Measurements from ENCODE around the gene TOR1AIP1. TPM values are rescaled to one million over a fixed set of nuclear protein-coding genes. Genes with fewer than 3 reads are reported as not detected.

Gene TOR1AIP1
- total and polyA plus RNA-seq, 2 of the 4 experiments (the other 2 are of a cell fraction) = 20.7 to 64.5 TPM

DNA sequence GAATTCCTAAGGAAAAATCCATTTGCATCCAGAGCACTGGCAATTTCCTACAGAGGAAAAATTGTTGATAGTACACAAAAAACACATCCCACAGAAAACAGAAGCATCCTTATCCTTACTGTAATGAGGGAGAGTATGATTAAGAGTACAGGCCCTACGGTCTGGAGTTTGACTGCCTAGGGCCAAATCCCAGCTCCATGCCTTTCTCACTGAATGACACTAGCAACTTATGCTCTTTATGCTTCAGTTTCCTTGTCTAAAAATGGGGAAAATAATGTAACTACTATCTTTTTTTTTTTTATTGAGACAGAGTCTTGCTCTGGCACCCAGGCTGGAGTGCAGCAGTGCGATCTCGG lies 44.7 kb downstream of the TOR1AIP1 start:
- Histone ChIP-seq H3K4me2 (ENCODE audit: low read depth, low read length) (peak overlapping the region; percentile 6; the same call in 1 of the 2 replicates), H2BK120ac (ENCODE audit: low read depth, low read length) (no peak overlapping the region), H3K4me1 (ENCODE audit: control insufficient read depth, insufficient read depth, low read length) (peaks cover 3% of the 10 kb centered on the region), H4K20me1 (ENCODE audit: insufficient read depth, low read length) (no peaks in the 10 kb centered on the region), H3K36me3 (ENCODE audit: control insufficient read depth, insufficient read depth, low read length) (no peaks in the 10 kb centered on the region), H3K9ac (ENCODE audit: low read depth, low read length) (no peak overlapping the region), H2BK20ac (ENCODE audit: low read depth, low read length) (no peak overlapping the region), H3K9me1 (ENCODE audit: insufficient read depth, low read length) (no peaks in the 10 kb centered on the region; the same call in 1 of the 2 replicates), H4K8ac (ENCODE audit: low read depth in 2 of 2, low read length in 2 of 2) (no peak overlapping the region), H2AK9ac (replicated peaks; ENCODE audit: low read depth, low read length, poor library complexity) (no peak overlapping the region), H3K27ac (ENCODE audit: insufficient read depth, low read length) (no peak overlapping the region), H4K91ac (ENCODE audit: insufficient read depth, low read depth, low read length) (no peak overlapping the region), H3K4me3 (ENCODE audit: insufficient read depth, low read depth, low read length) (no peak overlapping the region), H3K56ac (ENCODE audit: extremely low read depth, insufficient read depth, low read length) (no peak overlapping the region), H3K23ac (ENCODE audit: low read depth, low read length) (no peak overlapping the region), H3K18ac (ENCODE audit: low read depth, low read length) (peak overlapping the region; percentile 5; the same call in 1 of the 2 replicates), H3K4ac (ENCODE audit: low read depth, low read length) (no peak overlapping the region; the same call in 1 of the 2 replicates), H3K27me3 (ENCODE audit: control insufficient read depth, insufficient read depth, low read length) (no peaks in the 10 kb centered on the region), H2AK5ac (ENCODE audit: low read depth, low read length) (no peak overlapping the region), H3K14ac (replicated peaks; ENCODE audit: low read depth, low read length) (no peak overlapping the region), H3K79me1 (ENCODE audit: low read depth in 1 of 2, low read length in 2 of 2) (no peaks in the 10 kb centered on the region), H2BK5ac (ENCODE audit: low read depth, low read length, poor library complexity, severe bottlenecking) (peak overlapping the region; percentile 65), H2BK15ac (ENCODE audit: low read depth, low read length) (no peak overlapping the region), H3K9me3 (ENCODE audit: control insufficient read depth, insufficient read depth, low read length) (no peaks in the 10 kb centered on the region), H4K5ac (ENCODE audit: low read depth, low read length) (no peak overlapping the region), H2AFZ (replicated peaks; ENCODE audit: low read length, poor library complexity) (no peak overlapping the region)
- no peak for DNase-seq
- dilution Hi-C loops (cut with HindIII; ENCODE audit: low sequenced_read_pairs, unreplicated experiment) (no loop called here), intact Hi-C loops (cut with micrococcal nuclease) (no loop called here), in situ Hi-C loops (cut with MboI; ENCODE audit: low sequenced_read_pairs) (no loop called here)
- WGBS, 2 experiments (ENCODE audit: extremely low coverage in 2 of 2, insufficient read length in 1 of 2) = no CpG with 5 or more reads among the region's 3 CpGs
- peak; percentile 33 for ATAC-seq (ENCODE audit: low read depth)
- TF ChIP-seq NFE2L2 (IDR thresholded peaks at IDR 0.05; ENCODE audit: low read depth, low read length) = no peak
- no peak for TF ChIP-seq RAD21 (IDR thresholded peaks at IDR 0.05; ENCODE audit: low read length)
- no peak for TF ChIP-seq POLR2A (IDR thresholded peaks at IDR 0.05; ENCODE audit: low read depth, low read length)
- TF ChIP-seq MXI1 (IDR thresholded peaks at IDR 0.05; ENCODE audit: borderline replicate concordance, low read depth, low read length) = no peak
- TF ChIP-seq, protein P1, sequence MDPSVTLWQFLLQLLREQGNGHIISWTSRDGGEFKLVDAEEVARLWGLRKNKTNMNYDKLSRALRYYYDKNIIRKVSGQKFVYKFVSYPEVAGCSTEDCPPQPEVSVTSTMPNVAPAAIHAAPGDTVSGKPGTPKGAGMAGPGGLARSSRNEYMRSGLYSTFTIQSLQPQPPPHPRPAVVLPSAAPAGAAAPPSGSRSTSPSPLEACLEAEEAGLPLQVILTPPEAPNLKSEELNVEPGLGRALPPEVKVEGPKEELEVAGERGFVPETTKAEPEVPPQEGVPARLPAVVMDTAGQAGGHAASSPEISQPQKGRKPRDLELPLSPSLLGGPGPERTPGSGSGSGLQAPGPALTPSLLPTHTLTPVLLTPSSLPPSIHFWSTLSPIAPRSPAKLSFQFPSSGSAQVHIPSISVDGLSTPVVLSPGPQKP (IDR thresholded peaks at IDR 0.05; ENCODE audit: borderline replicate concordance, low read depth, low read length) = no peak
- TF ChIP-seq MAFK (IDR thresholded peaks at IDR 0.05; ENCODE audit: low read depth, low read length) = no peak
- no peak for TF ChIP-seq CEBPB (IDR thresholded peaks at IDR 0.05; ENCODE audit: low read depth, low read length)
- TF ChIP-seq SMC3 (IDR thresholded peaks at IDR 0.05; ENCODE audit: low read depth, low read length) = no peak
- TF ChIP-seq MAZ (IDR thresholded peaks at IDR 0.05; ENCODE audit: borderline replicate concordance, low read depth, low read length) = no peak
- TF ChIP-seq FOS (IDR thresholded peaks at IDR 0.05; ENCODE audit: low read depth, low read length) = no peak
- no peak for TF ChIP-seq BHLHE40 (IDR thresholded peaks at IDR 0.05; ENCODE audit: low read depth, low read length)
- TF ChIP-seq, protein P2, sequence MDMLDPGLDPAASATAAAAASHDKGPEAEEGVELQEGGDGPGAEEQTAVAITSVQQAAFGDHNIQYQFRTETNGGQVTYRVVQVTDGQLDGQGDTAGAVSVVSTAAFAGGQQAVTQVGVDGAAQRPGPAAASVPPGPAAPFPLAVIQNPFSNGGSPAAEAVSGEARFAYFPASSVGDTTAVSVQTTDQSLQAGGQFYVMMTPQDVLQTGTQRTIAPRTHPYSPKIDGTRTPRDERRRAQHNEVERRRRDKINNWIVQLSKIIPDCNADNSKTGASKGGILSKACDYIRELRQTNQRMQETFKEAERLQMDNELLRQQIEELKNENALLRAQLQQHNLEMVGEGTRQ (IDR thresholded peaks at IDR 0.05; ENCODE audit: low read depth, low read length) = no peak
- no peak for TF ChIP-seq RFX5 (IDR thresholded peaks at IDR 0.05; ENCODE audit: low read depth, low read length)
- TF ChIP-seq, protein P3, sequence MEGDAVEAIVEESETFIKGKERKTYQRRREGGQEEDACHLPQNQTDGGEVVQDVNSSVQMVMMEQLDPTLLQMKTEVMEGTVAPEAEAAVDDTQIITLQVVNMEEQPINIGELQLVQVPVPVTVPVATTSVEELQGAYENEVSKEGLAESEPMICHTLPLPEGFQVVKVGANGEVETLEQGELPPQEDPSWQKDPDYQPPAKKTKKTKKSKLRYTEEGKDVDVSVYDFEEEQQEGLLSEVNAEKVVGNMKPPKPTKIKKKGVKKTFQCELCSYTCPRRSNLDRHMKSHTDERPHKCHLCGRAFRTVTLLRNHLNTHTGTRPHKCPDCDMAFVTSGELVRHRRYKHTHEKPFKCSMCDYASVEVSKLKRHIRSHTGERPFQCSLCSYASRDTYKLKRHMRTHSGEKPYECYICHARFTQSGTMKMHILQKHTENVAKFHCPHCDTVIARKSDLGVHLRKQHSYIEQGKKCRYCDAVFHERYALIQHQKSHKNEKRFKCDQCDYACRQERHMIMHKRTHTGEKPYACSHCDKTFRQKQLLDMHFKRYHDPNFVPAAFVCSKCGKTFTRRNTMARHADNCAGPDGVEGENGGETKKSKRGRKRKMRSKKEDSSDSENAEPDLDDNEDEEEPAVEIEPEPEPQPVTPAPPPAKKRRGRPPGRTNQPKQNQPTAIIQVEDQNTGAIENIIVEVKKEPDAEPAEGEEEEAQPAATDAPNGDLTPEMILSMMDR (conservative IDR thresholded peaks at IDR 0.05; ENCODE audit: low read depth, low read length) = no peak
- TF ChIP-seq RCOR1 (IDR thresholded peaks at IDR 0.05; ENCODE audit: insufficient replicate concordance, low read length) = no peak
- POLR2A ChIA-PET (ENCODE audit: unreplicated experiment) = no interaction called here
- no TSS peak for BruUV-seq (replicated peaks)
- CTCF ChIA-PET = interaction anchor here (1.1 to 1.4 kb wide), 2 partner anchors 12 to 108 kb away, joined by 3 to 4 read pairs; no protein-coding TSS in a partner anchor

All from IMR-90 (cell line).